ENCODE data around the gene SOX30.

SOX30 gene

DNA sequence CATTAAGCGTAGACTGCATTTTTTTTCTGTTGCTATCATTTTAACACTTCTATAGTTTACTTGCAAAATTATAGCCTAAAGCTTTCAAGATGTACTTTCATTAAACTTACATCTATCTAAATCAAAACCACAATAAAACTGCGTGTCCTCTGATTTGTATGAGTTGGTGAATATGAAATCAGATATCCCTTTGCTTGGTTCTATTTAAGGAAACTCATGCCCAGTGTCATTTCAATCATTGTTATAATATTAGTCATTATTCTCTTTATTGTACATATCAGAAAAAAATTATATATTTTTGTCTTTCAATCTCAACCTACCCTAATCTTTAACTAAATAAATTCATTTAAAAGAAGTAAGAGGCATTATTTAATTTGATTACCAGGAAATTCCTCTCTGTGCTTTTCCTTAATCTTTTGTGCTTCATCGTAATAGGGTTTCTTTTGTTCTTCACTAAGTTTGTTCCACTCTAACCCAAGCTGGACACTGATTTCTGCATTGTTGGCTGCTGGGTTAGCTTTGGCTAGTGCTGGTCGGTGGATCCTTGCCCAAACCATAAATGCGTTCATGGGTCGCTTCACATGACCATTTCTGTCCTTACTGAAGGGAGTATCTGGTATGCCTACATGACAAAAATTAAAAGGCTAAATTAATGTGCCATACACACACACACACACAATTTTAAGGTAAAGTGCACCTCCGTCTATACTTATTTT is 3.8 kb downstream of the SOX30 start:
- peaks cover 12% of the 10 kb centered on the region for H3K36me3 Mint-ChIP-seq
- H3K4me1 Mint-ChIP-seq, result peaks cover 15% of the 10 kb centered on the region
- H3K27me3 Mint-ChIP-seq, result peaks cover 15% of the 10 kb centered on the region
- DNase-seq, result no peak
- CTCF ChIA-PET, result interaction anchor here (0.5 to 0.6 kb wide), 2 partner anchors 90 to 124 kb away, joined by 3 read pairs; no protein-coding TSS in a partner anchor
- no peak overlapping the region for H3K4me3 Mint-ChIP-seq
- H3K9me3 Mint-ChIP-seq, result peaks cover 12% of the 10 kb centered on the region
- no peak overlapping the region for H3K27ac Mint-ChIP-seq

GRCh38 chr5:157640406-157641066 is 11.7 kb downstream of the SOX30 start:
- Mint-ChIP-seq H3K27ac (no peak overlapping the region), H3K9me3 (no peaks in the 10 kb centered on the region)
- CTCF ChIA-PET, result no interaction called here

DNA sequence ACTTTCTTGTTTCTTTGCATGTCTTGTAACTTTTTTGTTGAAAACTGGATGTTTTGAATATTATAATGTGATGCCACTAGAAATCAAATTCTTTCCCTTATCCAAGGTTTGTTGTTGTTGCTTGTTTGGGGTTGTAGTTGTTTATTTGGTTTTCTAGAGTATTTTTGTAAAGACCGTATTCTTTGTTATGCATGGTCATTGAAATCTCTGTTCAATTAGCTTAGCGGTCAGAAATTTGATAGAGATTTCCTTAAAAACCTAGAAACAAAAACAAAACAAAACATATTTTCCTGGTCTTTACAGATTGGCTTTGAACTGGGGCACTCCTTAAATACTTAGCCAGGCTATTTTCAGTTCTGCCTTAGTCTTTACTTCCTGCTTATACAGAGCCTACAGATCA is 21.9 kb downstream of the SOX30 start:
- no peaks in the 10 kb centered on the region for H3K36me3 Mint-ChIP-seq
- DNase-seq, result no peak
- no peak overlapping the region for H3K27ac Mint-ChIP-seq
- peaks cover 12% of the 10 kb centered on the region for H3K27me3 Mint-ChIP-seq
- H3K9me3 Mint-ChIP-seq, result peaks cover 2% of the 10 kb centered on the region
- no peak overlapping the region for H3K4me3 Mint-ChIP-seq
- H3K4me1 Mint-ChIP-seq, result no peaks in the 10 kb centered on the region
- CTCF ChIA-PET, result no interaction called here

More at GRCh38 chr5:157640406-157641066, 11.7 kb downstream of the SOX30 start:
- Mint-ChIP-seq H3K4me3 (no peak overlapping the region), H3K27me3 (peaks cover 17% of the 10 kb centered on the region), H3K36me3 (no peaks in the 10 kb centered on the region), H3K4me1 (no peaks in the 10 kb centered on the region)
- DNase-seq, result no peak

DNA sequence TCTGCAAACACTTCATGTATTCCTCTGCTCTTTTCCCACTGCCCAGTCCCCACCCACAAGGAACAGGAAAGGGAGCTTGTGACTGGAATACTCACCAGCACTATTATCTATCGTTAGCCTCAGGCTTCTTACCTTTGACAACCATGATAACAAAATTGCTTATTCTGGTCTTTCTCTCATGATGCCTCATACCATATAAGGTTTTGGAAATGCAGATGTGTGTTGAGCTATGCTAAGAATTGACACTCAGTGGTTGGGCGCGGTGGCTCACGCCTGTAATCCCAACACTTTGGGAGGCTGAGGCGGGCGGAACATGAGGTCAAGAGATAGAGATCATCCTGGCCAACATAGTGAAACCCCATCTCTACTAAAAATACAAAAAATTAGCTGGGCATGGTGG is 25.4 kb downstream of the SOX30 start:
- Mint-ChIP-seq H3K36me3 (peaks cover 8% of the 10 kb centered on the region), H3K27ac (no peak overlapping the region), H3K4me1 (peaks cover 2% of the 10 kb centered on the region), H3K27me3 (peaks cover 22% of the 10 kb centered on the region), H3K4me3 (no peak overlapping the region), H3K9me3 (peaks cover 6% of the 10 kb centered on the region)
- DNase-seq, result no peak
- CTCF ChIA-PET, result interaction anchor here (1.2 kb wide), 1 partner anchor 42 kb away, joined by 3 read pairs; no protein-coding TSS in a partner anchor

GRCh38 chr5:157624144-157624543 is 28.1 kb downstream of the SOX30 start:
- H3K4me1 Mint-ChIP-seq, result peaks cover 2% of the 10 kb centered on the region
- H3K27ac Mint-ChIP-seq, result no peak overlapping the region
- peaks cover 34% of the 10 kb centered on the region for H3K27me3 Mint-ChIP-seq
- peaks cover 8% of the 10 kb centered on the region for H3K36me3 Mint-ChIP-seq
- DNase-seq, result no peak
- CTCF ChIA-PET, result no interaction called here
- no peak overlapping the region for H3K4me3 Mint-ChIP-seq
- H3K9me3 Mint-ChIP-seq, result peaks cover 10% of the 10 kb centered on the region

GRCh38 chr5:157620776-157621175 is 31.5 kb downstream of the SOX30 start:
- H3K27ac Mint-ChIP-seq, result no peak overlapping the region
- H3K4me1 Mint-ChIP-seq, result peaks cover 2% of the 10 kb centered on the region
- H3K4me3 Mint-ChIP-seq, result no peak overlapping the region
- no peak for DNase-seq
- peaks cover 10% of the 10 kb centered on the region for H3K9me3 Mint-ChIP-seq
- CTCF ChIA-PET, result interaction anchor here (0.7 to 1.2 kb wide), 2 partner anchors 49 to 188 kb away, joined by 3 to 4 read pairs; no protein-coding TSS in a partner anchor
- peaks cover 25% of the 10 kb centered on the region for H3K27me3 Mint-ChIP-seq
- H3K36me3 Mint-ChIP-seq, result peaks cover 8% of the 10 kb centered on the region

DNA sequence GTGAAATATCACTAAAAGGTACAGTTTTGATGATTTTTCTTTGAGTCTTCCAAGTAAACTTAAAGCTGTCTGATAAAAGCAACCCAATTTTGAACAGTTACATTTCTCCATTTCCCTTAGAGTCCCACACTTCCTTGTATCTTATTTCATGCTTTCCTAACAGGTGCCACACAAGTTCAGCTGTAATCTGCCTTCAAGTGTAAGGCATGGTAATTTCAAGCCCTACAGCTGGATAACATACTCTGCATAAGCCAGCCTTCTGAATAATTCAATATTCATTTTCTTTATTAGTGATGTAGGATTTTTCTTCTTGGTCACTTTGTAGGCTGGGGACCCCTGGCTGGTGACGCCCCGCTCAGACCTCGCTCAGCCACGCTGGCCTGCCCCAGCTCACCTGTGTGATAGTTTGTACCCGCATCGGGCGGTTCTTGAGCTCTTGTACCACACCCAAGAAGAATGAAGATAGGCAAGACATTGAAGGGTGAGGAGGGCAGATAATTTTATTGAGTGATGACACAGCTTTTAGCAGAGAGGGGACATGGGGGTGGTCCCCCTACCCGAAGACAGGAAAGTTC is 34.0 kb downstream of the SOX30 start:
- Mint-ChIP-seq H3K4me1 (peaks cover 13% of the 10 kb centered on the region), H3K9me3 (peaks cover 10% of the 10 kb centered on the region), H3K27ac (no peak overlapping the region), H3K27me3 (peaks cover 25% of the 10 kb centered on the region), H3K36me3 (peaks cover 15% of the 10 kb centered on the region), H3K4me3 (no peak overlapping the region)
- CTCF ChIA-PET, result no interaction called here
- no peak for DNase-seq

- Mint-ChIP-seq H3K36me3 (peaks cover 6% of the 10 kb centered on the region), H3K4me3 (no peak overlapping the region), H3K9me3 (peaks cover 6% of the 10 kb centered on the region), H3K4me1 (peaks cover 23% of the 10 kb centered on the region), H3K27me3 (peaks cover 18% of the 10 kb centered on the region), H3K27ac (no peak overlapping the region)
- DNase-seq, result no peak
- CTCF ChIA-PET, result interaction anchor here (0.9 kb wide), 1 partner anchor 73 kb away, joined by 3 read pairs; no protein-coding TSS in a partner anchor
These were observed 35.5 kb downstream of the SOX30 start for GRCh38 chr5:157616785-157617184.

GRCh38 chr5:157613385-157614245 is 38.6 kb downstream of the SOX30 start:
- H3K4me1 Mint-ChIP-seq, result peaks cover 45% of the 10 kb centered on the region
- H3K27me3 Mint-ChIP-seq, result peaks cover 3% of the 10 kb centered on the region
- peak overlapping the region; percentile 52 for H3K4me3 Mint-ChIP-seq
- H3K36me3 Mint-ChIP-seq, result peaks cover 6% of the 10 kb centered on the region
- no peaks in the 10 kb centered on the region for H3K9me3 Mint-ChIP-seq
- CTCF ChIA-PET, result interaction anchor here (0.8 kb wide), 1 partner anchor 54 kb away, joined by 3 read pairs; no protein-coding TSS in a partner anchor
- H3K27ac Mint-ChIP-seq, result peak overlapping the region; percentile 91
- DNase-seq, result no peak

DNA sequence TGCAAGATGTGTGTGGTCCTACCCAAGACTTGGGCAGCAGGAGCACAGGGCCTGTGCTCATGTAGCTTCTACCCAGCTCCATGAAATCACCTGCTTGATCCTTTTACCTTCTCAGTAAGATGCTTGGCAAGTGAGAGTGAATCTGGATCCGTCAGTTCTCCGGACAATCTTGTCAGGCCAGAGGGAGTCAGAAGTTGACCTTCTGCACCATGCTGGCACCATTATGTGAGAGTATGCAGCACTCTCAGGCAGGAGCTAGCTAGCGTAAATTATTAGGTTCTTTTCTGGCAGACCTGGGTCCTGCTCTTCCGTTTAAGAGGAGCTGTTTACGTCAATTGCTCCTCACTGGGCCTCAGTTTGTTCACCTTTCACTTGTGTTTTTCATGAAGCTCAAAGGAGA is 39.7 kb downstream of the SOX30 start:
- H3K4me1 Mint-ChIP-seq, result peaks cover 56% of the 10 kb centered on the region
- H3K27me3 Mint-ChIP-seq, result peaks cover 3% of the 10 kb centered on the region
- H3K4me3 Mint-ChIP-seq, result no peak overlapping the region
- no peak for DNase-seq
- H3K27ac Mint-ChIP-seq, result no peak overlapping the region
- no peaks in the 10 kb centered on the region for H3K9me3 Mint-ChIP-seq
- CTCF ChIA-PET, result interaction anchor here (0.5 to 0.8 kb wide), 2 partner anchors 19 to 55 kb away, joined by 3 read pairs; no protein-coding TSS in a partner anchor
- peaks cover 8% of the 10 kb centered on the region for H3K36me3 Mint-ChIP-seq

- Mint-ChIP-seq H3K4me1 (peaks cover 63% of the 10 kb centered on the region), H3K36me3 (peaks cover 8% of the 10 kb centered on the region), H3K27me3 (peaks cover 3% of the 10 kb centered on the region), H3K9me3 (no peaks in the 10 kb centered on the region), H3K4me3 (no peak overlapping the region), H3K27ac (no peak overlapping the region)
- DNase-seq, result no peak
- CTCF ChIA-PET, result interaction anchor here (0.5 kb wide), 1 partner anchor 18 kb away, joined by 3 read pairs; no protein-coding TSS in a partner anchor
These were observed 40.4 kb downstream of the SOX30 start for GRCh38 chr5:157611571-157612476.

DNA sequence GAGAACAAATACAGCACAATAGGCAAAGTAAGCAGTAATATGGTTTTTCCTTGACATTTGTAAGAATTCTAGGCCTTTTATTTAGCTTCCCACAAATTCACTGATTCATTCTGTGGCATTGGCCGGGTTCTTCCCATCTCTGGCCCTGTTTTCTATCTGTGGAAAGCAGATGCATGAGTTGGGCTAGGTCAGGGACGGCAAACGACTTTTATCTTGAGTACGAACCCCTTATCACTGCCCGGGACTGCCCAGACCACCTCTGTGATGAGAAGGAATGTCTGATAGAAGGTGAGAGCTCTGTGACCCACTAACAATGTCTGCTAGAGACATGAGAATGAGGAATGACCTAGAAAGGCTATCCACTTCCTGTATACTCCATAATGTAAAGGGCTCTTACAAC is 41.2 kb downstream of the SOX30 start:
- H3K4me3 Mint-ChIP-seq, result no peak overlapping the region
- H3K27ac Mint-ChIP-seq, result no peak overlapping the region
- no peak for DNase-seq
- H3K9me3 Mint-ChIP-seq, result no peaks in the 10 kb centered on the region
- H3K4me1 Mint-ChIP-seq, result peaks cover 67% of the 10 kb centered on the region
- CTCF ChIA-PET, result no interaction called here
- H3K36me3 Mint-ChIP-seq, result peaks cover 8% of the 10 kb centered on the region
- H3K27me3 Mint-ChIP-seq, result peaks cover 3% of the 10 kb centered on the region

- Mint-ChIP-seq H3K4me1 (peaks cover 81% of the 10 kb centered on the region), H3K36me3 (peaks cover 7% of the 10 kb centered on the region), H3K4me3 (no peak overlapping the region), H3K9me3 (no peaks in the 10 kb centered on the region), H3K27me3 (no peaks in the 10 kb centered on the region), H3K27ac (peak overlapping the region; percentile 84)
- DNase-seq, result no peak
- CTCF ChIA-PET, result interaction anchor here (1.5 kb wide), 1 partner anchor 43 kb away, joined by 3 read pairs; no protein-coding TSS in a partner anchor
These were observed 43.2 kb downstream of the SOX30 start for GRCh38 chr5:157608972-157609565.
